GM21717 (cell line): ENCODE results near the gene AGFG2.

Source experiments
- ATAC-seq: cut with Tn5 transposase; IDR thresholded peaks from one replicate; pipeline ENCODE4 v1.9.1; 2021; ENCODE audit warnings: mild to moderate bottlenecking, moderate library complexity; ENCODE audit not compliant: unreplicated experiment

Gene AGFG2

GRCh38 chr7:100584054-100584682, 45.2 kb downstream of the AGFG2 start:
- ATAC-seq = no peak

DNA sequence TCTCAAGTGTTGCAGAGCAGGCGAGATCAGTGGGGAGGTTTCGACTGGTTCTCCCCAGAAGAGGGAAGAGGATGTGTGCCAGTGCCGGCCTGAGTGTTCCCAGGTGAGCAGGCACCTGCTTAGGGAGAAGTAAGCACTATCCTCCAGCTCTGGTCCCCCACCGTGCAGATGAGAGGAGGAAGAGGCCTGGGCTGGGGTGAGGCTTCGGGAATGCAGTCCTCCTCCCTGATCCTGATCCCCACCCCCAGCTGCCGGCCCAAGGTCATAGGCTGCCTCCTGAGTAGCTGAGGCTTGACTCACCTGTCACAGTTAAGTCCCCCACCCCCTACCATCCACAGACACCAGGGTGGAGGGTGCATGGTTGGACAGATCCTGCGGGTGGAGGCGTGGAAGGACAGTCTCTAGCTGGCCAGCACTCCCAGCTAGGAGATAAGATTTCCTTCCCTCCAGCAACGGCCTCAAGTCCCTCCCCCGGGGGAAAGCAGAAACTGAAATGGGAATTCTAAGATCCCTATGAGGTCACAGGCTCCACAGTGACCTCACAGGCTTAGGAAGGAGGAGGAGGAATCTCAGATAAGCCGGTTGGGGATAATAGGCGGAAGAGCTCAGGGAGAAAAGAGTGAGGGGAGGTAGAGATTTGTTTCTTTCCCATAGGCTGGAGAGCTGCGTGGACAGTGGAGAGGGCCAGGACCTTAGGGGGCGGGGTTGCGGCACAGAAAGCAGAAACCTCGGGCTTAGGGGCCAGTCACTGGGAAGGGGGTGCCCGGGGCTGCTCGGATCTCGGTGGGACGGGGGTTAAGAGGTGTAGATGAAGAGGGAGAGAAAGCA, 45.9 kb downstream of the AGFG2 start:
- no peak for ATAC-seq

DNA sequence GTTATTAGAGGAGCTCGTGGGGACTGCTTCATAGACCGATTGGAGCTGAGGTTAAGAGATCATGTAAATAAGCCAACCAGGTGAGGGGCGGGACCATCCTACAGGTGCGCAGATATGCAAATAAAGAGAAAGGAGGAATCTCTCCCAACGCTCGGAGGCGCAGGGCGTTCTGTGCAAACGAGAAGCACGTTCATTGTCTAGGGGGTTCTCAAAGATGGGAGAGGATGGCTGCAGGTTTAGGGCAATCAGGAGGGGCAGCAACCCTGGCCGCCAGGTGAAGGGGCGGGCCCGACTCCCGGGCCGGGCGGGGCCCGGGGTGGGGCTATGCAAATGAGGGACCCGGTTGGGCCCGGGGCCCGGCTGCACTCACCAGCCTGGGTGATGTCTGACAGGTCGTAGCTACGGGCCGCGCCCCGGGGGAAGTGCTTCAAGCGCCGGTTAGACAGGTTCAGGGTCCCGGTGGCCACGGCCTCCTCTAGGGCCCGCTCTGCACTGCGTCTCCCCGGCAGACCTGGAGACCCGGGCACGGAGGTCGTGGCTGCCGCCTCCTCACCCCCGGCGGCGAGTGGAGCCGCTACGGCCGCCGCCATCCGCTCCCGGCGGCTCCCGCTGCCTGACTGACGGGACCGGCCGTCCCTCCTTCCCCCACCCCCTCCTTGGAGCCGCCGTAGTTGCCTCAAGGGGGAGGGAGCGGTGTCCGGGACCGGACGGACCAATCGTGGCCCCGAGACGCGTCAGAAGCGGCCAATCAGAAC, 46.7 kb downstream of the AGFG2 start, which contains the start of gene LRCH4:
TSS of gene LRCH4 (minus strand) at position 619 of the 755 bp plus-strand sequence. CDS start at position 590, 29 bp downstream.
- peak; percentile 25 for ATAC-seq

DNA sequence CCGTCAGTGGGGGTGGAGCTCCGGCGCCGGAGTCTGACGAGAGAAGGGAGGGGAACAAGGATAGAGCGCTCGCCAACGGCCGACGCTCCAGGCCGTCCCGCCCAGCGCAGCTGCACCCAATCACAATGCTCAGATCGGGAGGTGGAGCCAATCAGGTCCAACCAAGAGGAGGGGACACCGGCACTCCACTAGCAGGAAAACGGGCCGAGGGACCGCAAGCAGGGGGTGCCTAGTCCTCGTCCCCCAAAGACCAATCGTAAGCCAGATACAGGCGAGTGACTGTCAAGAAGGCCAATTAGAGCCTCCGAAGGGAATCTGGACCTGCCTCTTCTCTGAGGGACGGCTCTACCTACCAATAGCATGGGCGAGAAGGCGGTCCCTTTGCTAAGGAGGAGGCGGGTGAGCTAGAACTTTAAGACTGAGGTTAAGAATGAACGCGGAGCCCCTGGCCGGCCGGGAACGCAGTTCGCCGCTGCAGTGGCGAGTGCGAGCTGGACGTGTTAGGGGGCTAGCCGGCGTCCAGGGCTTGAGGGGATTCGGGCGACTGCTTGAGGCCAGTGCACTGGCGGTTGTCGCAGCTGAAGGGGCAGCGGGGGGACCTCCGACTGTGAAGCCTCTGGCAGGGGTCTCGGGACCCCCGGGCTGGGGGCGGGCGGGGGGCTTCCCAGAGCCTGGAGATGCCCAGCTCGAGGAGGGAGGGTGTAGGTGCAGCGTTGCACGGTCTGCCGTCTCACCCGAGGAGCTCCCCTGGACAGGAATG, 47.4 kb downstream of the AGFG2 start, which contains the start of gene FBXO24:
TSS of gene FBXO24 (plus strand) at position 63 of the 760 bp plus-strand sequence. CDS start at position 361, 298 bp downstream.
- peak; percentile 79 for ATAC-seq

GRCh38 chr7:100588438-100588837, 49.4 kb downstream of the AGFG2 start:
- no peak for ATAC-seq

DNA sequence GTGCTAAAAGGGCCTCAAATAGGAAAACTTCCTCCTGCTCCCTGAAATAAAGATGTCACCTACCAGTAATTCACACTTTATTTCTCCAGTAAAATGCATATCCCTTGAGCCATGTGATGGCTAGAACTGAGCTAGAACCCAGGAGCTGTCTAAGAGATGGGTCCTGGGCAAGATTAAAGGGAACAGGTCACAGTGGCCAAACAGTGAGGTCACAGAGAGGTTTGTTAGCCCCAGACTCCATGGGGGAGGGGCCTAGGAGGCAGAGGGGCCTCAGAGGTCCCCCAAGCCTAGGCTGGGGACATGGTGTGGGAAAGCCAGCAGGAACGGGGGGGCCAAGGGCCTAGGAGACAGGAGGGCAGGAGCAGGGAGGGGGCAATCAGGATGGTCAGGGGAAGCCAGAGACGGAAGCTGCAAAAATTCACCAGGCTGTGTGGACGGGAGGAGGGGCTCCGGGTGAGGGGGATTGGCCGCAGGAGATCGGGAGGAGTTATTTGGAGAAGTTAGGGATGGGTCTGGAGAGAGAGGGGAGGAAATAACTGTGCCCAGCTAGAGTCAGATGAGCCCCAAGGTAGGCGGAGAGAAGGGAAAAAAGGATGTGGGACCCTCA, 50.4 kb downstream of the AGFG2 start:
- no peak for ATAC-seq

GRCh38 chr7:100590077-100590737, 51.2 kb downstream of the AGFG2 start:
- no peak for ATAC-seq

GRCh38 chr7:100591596-100591995, 52.6 kb downstream of the AGFG2 start:
- ATAC-seq = no peak

- ATAC-seq = no peak
These were observed 56.2 kb downstream of the AGFG2 start for GRCh38 chr7:100595188-100595587.

GRCh38 chr7:100598425-100598824, 59.4 kb downstream of the AGFG2 start:
- no peak for ATAC-seq

- ATAC-seq = no peak
These were observed 61.1 kb downstream of the AGFG2 start for GRCh38 chr7:100599911-100600729.

GRCh38 chr7:100600730-100601038, 61.7 kb downstream of the AGFG2 start:
- ATAC-seq = no peak

DNA sequence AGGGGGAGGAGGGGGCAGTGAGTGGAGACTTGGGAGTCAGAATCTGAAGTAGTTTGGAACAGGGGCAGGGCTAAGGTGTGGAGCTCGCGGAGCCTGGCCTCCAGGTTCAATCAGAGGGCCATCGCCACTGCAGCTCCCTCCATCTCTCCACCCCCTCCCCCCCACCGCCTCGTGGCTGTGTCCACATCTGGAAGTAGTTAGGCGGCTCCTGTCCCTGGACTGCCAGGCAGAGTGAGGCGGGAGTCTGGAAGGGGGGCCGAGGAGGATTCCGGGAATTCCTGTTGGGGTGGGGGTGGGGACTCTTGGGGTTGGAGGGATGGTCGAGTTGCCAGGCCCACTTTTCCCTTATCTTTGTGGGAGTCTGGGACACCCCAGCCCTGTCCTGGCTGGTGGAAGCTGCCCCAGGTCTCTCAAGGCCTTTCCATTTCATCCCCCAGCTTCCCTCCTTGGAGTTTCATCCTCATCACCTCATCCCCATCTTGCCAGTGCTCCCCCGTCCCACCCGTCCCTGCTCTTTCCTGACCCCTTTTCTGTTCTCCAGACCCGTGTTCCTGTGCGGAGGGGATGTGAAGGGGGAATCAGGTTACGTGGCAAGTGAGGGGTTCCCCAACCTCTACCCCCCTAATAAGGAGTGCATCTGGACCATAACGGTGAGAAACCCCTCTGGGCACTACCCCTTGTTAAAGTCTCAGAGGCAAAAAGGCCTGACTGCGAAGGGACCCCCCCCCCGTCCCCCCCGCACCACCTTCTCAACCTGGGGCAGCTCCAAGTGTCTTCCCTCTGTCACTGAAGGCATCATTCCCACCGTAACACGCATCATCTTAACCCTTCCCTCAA, 64.1 kb downstream of the AGFG2 start:
- ATAC-seq = no peak

DNA sequence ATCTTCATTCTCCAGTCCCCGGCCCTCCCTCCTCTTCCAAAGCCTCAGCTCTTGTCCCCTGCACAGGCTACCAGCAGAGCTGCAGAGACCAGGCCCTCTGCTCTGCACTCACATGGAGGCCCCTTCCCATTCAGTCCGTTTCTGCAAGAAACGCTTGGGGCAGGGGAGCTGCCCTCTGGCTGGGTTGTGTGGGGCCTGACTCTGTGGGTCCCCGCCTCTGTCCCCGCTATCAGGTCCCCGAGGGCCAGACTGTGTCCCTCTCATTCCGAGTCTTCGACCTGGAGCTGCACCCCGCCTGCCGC, 64.7 kb downstream of the AGFG2 start:
- ATAC-seq = no peak

DNA sequence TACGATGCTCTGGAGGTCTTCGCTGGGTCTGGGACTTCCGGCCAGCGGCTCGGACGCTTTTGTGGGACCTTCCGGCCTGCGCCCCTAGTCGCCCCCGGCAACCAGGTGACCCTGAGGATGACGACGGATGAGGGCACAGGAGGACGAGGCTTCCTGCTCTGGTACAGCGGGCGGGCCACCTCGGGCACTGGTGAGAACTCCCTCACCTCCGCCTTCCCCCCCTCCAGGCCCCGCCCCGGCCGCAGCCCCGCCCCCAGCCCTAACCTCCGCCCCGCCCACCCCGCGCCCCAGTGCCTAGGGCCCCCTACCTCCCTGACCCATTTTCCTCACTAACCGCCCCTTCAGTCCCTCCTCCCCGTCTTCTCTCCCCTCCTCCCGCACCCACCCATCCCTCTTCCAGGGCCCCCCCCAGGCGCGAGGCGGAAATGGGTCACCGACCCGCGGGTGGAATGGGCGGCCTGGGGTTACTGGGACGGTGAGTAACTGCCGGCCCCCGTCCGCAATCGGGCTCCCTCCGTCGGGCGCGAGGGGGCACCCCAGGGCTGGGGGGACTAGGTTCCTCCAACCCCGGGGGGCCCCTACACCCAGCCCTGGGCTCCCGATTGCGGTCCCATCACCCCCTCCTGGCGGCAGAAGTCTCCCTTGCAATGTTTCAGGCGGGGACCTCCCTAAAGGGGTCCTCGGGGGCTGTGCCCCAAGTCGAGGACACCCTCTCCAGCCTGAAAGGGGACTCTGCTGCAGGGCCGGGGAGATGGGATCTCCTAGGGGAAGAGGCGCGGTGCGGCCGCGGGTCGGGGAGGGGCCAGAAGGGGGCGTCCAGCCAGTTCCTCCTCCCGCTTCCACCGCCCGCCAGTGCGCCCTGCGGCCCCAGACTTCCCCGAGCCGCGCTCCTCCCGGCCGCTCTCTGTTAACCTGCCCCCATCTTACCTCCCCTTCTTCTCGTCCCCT, 65.3 kb downstream of the AGFG2 start:
- peak; percentile 40 for ATAC-seq

DNA sequence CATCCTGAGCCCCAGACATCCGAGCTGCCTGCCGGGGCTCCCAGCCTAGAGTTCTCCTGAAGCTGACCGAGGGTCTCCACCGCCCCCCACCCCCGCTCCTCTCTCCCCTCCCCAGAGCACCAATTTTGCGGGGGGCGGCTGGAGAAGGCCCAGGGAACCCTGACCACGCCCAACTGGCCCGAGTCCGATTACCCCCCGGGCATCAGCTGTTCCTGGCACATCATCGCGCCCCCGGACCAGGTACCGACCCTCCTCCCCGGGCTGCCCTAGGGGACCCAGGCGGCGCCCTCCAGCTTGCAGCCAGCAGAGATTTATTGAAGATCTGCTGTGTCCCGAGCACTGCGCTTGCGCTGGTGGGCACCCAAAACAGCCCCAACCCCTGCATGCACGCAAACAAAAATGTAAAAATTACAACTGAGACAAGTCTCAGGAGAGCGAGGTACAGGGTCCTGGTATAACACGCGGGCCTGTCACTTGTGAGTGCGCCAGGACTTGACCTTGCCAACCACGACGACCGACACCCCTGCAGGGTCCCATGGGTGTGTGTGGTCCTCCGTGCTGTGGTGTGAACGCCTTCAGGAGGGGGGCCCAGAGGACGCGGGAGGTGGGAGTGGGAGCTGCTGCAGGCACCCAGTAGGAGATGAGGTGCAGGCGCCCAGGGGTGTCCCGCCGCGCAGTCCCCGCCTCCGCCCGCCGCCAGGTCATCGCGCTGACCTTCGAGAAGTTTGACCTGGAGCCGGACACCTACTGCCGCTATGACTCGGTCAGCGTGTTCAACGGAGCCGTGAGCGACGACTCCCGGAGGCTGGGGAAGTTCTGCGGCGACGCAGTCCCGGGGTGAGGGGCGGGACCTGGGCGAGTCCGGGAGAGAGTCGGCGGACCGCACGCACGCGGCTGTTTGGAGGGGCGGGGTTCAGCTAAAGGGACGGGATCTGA, 66.2 kb downstream of the AGFG2 start:
- ATAC-seq = peak; percentile 13
